Skeletal muscle tissue (tissue), 4 donors: Measurements from ENCODE around the gene RPTOR. TPM values are rescaled to one million over a fixed set of nuclear protein-coding genes. Genes with fewer than 3 reads are reported as not detected.

Experiments used
- H3K27ac ChIP-seq: one replicate; pipeline ENCODE4 v1.7.0; 2013; ENCODE audit warnings: mild to moderate bottlenecking, low read depth, low read length, inconsistent platforms
- H3K27me3 ChIP-seq, 3 donors: one replicate each; pipeline ENCODE4 v1.7.0; 2013; ENCODE audit warnings: low read length in 3 of 3; ENCODE audit not compliant: control insufficient read depth in 3 of 3, insufficient read depth in 3 of 3
- H3K36me3 ChIP-seq, 3 donors: one replicate each; pipeline ENCODE4 v1.7.0; 2013; ENCODE audit warnings: low read length in 3 of 3; ENCODE audit not compliant: control insufficient read depth in 3 of 3, insufficient read depth in 3 of 3
- H3K4me1 ChIP-seq, 3 donors: one replicate each; pipeline ENCODE4 v1.7.0; 2013; ENCODE audit warnings: low read length in 3 of 3, mild to moderate bottlenecking in 3 of 3; ENCODE audit not compliant: control insufficient read depth in 3 of 3, insufficient read depth in 3 of 3
- H3K4me3 ChIP-seq, 3 donors: one replicate each; pipeline ENCODE4 v1.7.0; 2013; ENCODE audit warnings: low read length in 3 of 3
- H3K9ac ChIP-seq, 3 donors: one replicate each; pipeline ENCODE4 v1.7.0; 2013; ENCODE audit warnings: low read length in 3 of 3, mild to moderate bottlenecking in 3 of 3, moderate library complexity in 2 of 3, low read depth in 1 of 3
- H3K9me3 ChIP-seq, 3 donors: one replicate each; pipeline ENCODE4 v1.7.0; 2013; ENCODE audit warnings: low read length in 3 of 3; ENCODE audit not compliant: control insufficient read depth in 3 of 3
- total RNA-seq: library from RNA; depleted of rRNA; stranded (reverse); fragments of >200 nt; gene quantifications from one replicate; pipeline ENCODE4 v1.2.3, GENCODE V29; 2014
- donor health status: Osteomylitis.

RPTOR gene
- total RNA-seq, 1 donor from 2014 or later, result 24.5 TPM

- Histone ChIP-seq H3K4me1 (peaks cover 46 to 62% (median 52%) of the 10 kb centered on the region in 3 donors), H3K27ac (no peak overlapping the region)
These were observed 243.2 kb downstream of the RPTOR start for GRCh38 chr17:80787881-80788280.

GRCh38 chr17:80789356-80789902, 244.8 kb downstream of the RPTOR start:
- no peaks in the 10 kb centered on the region for H3K9me3 ChIP-seq
- peak overlapping the region; percentile 54 for H3K27ac ChIP-seq
- H3K36me3 ChIP-seq, result no peaks in the 10 kb centered on the region
- no peaks in the 10 kb centered on the region for H3K27me3 ChIP-seq
- H3K4me3 ChIP-seq, result peak overlapping the region in 2 of 3 donors; percentile 10 to 29
- peaks cover 43 to 64% (median 53%) of the 10 kb centered on the region in 3 donors for H3K4me1 ChIP-seq
- peak overlapping the region in 1 of 3 donors; percentile 62 for H3K9ac ChIP-seq

More at GRCh38 chr17:80787881-80788280, 243.2 kb downstream of the RPTOR start:
- H3K4me3 ChIP-seq, result no peak overlapping the region
- no peaks in the 10 kb centered on the region for H3K27me3 ChIP-seq
- H3K9me3 ChIP-seq, result no peaks in the 10 kb centered on the region
- no peak overlapping the region for H3K9ac ChIP-seq
- no peaks in the 10 kb centered on the region for H3K36me3 ChIP-seq

- Histone ChIP-seq H3K4me3 (no peak overlapping the region), H3K36me3 (no peaks in the 10 kb centered on the region), H3K9ac (no peak overlapping the region), H3K9me3 (no peaks in the 10 kb centered on the region), H3K27me3 (no peaks in the 10 kb centered on the region), H3K27ac (no peak overlapping the region), H3K4me1 (peaks cover 46 to 69% (median 57%) of the 10 kb centered on the region in 3 donors)
These were observed 245.6 kb downstream of the RPTOR start for GRCh38 chr17:80790021-80790765.

GRCh38 chr17:80790981-80791742, 246.5 kb downstream of the RPTOR start:
- peak overlapping the region; percentile 82 for H3K27ac ChIP-seq
- peaks cover 46 to 70% (median 57%) of the 10 kb centered on the region in 3 donors for H3K4me1 ChIP-seq
- peak overlapping the region in 2 of 3 donors; percentile 18 to 60 for H3K9ac ChIP-seq
- H3K27me3 ChIP-seq, result no peaks in the 10 kb centered on the region
- peak overlapping the region in 1 of 3 donors; percentile 41 for H3K4me3 ChIP-seq
- H3K36me3 ChIP-seq, result no peaks in the 10 kb centered on the region
- no peaks in the 10 kb centered on the region for H3K9me3 ChIP-seq

GRCh38 chr17:80791758-80792284, 247.2 kb downstream of the RPTOR start:
- Histone ChIP-seq H3K4me1 (peaks cover 50 to 71% (median 56%) of the 10 kb centered on the region in 3 donors), H3K36me3 (no peaks in the 10 kb centered on the region), H3K27ac (peak overlapping the region; percentile 82), H3K27me3 (no peaks in the 10 kb centered on the region), H3K9ac (peak overlapping the region; percentile 15 to 60 (median 18)), H3K4me3 (peak overlapping the region in 2 of 3 donors; percentile 41 to 52), H3K9me3 (no peaks in the 10 kb centered on the region)

GRCh38 chr17:80792373-80792781, 247.7 kb downstream of the RPTOR start:
- Histone ChIP-seq H3K9me3 (no peaks in the 10 kb centered on the region), H3K36me3 (no peaks in the 10 kb centered on the region), H3K27ac (peak overlapping the region; percentile 82), H3K4me3 (peak overlapping the region in 2 of 3 donors; percentile 41 to 52), H3K4me1 (peaks cover 50 to 69% (median 55%) of the 10 kb centered on the region in 3 donors), H3K27me3 (no peaks in the 10 kb centered on the region), H3K9ac (peak overlapping the region in 2 of 3 donors; percentile 18 to 60)

- peaks cover 0 to 3% (median 0%) of the 10 kb centered on the region in 3 donors for H3K36me3 ChIP-seq
- no peaks in the 10 kb centered on the region for H3K9me3 ChIP-seq
- H3K27ac ChIP-seq, result peak overlapping the region; percentile 46
- H3K27me3 ChIP-seq, result no peaks in the 10 kb centered on the region
- no peak overlapping the region for H3K4me3 ChIP-seq
- H3K4me1 ChIP-seq, result peaks cover 50 to 69% (median 55%) of the 10 kb centered on the region in 3 donors
- no peak overlapping the region for H3K9ac ChIP-seq
These were observed 248.8 kb downstream of the RPTOR start for GRCh38 chr17:80793421-80793820.

GRCh38 chr17:80793851-80794267, 249.2 kb downstream of the RPTOR start:
- Histone ChIP-seq H3K9me3 (no peaks in the 10 kb centered on the region), H3K4me1 (peaks cover 50 to 69% (median 55%) of the 10 kb centered on the region in 3 donors), H3K4me3 (no peak overlapping the region), H3K27ac (peak overlapping the region; percentile 46), H3K9ac (no peak overlapping the region), H3K27me3 (no peaks in the 10 kb centered on the region), H3K36me3 (peaks cover 0 to 3% (median 0%) of the 10 kb centered on the region in 3 donors)

- peak overlapping the region; percentile 46 for H3K27ac ChIP-seq
- H3K9ac ChIP-seq, result peak overlapping the region in 1 of 3 donors; percentile 60
- no peaks in the 10 kb centered on the region for H3K9me3 ChIP-seq
- no peak overlapping the region for H3K4me3 ChIP-seq
- no peaks in the 10 kb centered on the region for H3K27me3 ChIP-seq
- H3K4me1 ChIP-seq, result peaks cover 46 to 64% (median 51%) of the 10 kb centered on the region in 3 donors
- H3K36me3 ChIP-seq, result peaks cover 0 to 3% (median 0%) of the 10 kb centered on the region in 3 donors
These were observed 249.8 kb downstream of the RPTOR start for GRCh38 chr17:80794281-80795089.
